Stomach smooth muscle (tissue), 2 donors: ENCODE results near the gene ZNF415.
A peak's percentile ranks its signal among the peaks of the same experiment; 100 is the strongest.
"Not testable (repeated sequence)": the region's sequence is repeated elsewhere in the genome, so short reads cannot be mapped to it uniquely, and the experiment has no call there.

ENCODE experiments used
- H3K27ac ChIP-seq: one replicate; pipeline ENCODE4 v1.7.0; 2013; ENCODE audit warnings: mild to moderate bottlenecking, low read length, inconsistent platforms
- H3K27me3 ChIP-seq, 2 donors: one replicate each; pipeline ENCODE4 v1.7.0; 2013; ENCODE audit warnings: low read length in 2 of 2; ENCODE audit not compliant: insufficient read depth in 2 of 2, control insufficient read depth in 1 of 2
- H3K36me3 ChIP-seq, 2 donors: one replicate each; pipeline ENCODE4 v1.7.0; 2013; ENCODE audit warnings: low read length in 2 of 2; ENCODE audit not compliant: control insufficient read depth in 2 of 2, insufficient read depth in 2 of 2
- H3K4me1 ChIP-seq: one replicate; pipeline ENCODE4 v1.7.0; 2013; ENCODE audit warnings: low read length; ENCODE audit not compliant: control insufficient read depth, insufficient read depth
- H3K4me3 ChIP-seq, 2 donors: one replicate each; pipeline ENCODE4 v1.7.0; 2013; ENCODE audit warnings: low read length in 2 of 2
- H3K9ac ChIP-seq, 2 donors: one replicate each; pipeline ENCODE4 v1.7.0; 2013; ENCODE audit warnings: low read length in 2 of 2, mild to moderate bottlenecking in 1 of 2
- H3K9me3 ChIP-seq, 2 donors: one replicate each; pipeline ENCODE4 v1.7.0; 2013; ENCODE audit warnings: low read length in 2 of 2; ENCODE audit not compliant: control insufficient read depth in 2 of 2
- donor health status: healthy.
- donor health status: Pancreatic carcinoma.

The ZNF415 gene

DNA sequence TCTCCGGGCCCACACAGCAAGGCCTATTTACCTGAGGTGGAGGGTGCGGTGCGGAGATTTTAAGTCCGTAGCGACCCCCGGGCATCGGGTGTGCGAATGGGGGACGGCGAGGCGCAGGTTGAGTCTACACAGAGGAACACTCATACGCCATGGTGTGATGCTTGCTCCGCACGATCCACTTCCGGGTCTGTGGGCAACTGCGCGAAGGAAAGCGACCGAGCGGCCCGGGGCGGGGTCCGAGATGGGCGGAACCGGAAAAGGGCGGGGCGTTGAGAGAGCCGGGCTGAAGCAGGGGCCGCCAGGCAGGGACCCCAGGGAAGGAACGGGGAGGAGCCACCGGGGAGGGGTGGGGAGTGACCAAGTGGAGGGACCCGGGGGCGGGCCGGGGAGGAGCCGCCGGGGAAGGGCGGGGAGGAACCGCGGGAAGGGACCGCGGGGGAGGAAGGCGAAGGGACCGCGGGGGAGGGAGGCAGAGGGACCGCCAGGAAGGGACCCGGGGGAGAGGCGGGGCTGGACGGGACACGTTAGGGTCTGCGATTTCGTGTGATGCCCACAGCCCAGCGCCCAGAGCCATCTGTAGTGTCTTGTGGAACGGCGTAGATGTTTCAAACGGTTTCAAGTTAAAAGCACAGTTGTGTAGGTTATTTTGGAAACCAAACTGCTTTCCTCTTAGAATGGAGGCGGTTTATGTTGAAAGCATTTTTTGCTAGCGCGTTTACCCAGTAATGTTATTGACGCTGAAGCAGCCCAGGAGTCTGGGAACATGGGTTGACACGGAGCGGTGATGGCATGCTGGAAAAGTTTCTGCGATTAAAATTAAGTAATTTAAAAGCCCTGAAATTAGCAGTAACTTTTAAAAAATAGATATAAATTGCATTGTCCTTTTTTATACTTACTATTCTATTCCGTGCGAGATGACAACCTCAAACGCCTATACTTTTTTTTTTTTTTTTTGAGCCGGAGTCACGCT lies 29.2 kb downstream of the ZNF415 start, which contains the start of gene ZNF160:
Gene ZNF160, minus strand, starts transcription at position 189 of the 970 bp plus-strand sequence. CDS start 17,146 bp downstream, outside the sequence.
- Histone ChIP-seq H3K4me3 (peak within 1 kb of the TSS; percentile 75 to 97), H3K27ac (peak within 1 kb of the TSS; percentile 81), H3K9me3 (no peaks in the 10 kb centered on the region), H3K9ac (peak within 1 kb of the TSS; percentile 87 to 88), H3K27me3 (no peaks in the 10 kb centered on the region), H3K4me1 (peaks cover 12% of the 10 kb centered on the region), H3K36me3 (peaks cover 3% of the 10 kb centered on the region in 2 donors)

DNA sequence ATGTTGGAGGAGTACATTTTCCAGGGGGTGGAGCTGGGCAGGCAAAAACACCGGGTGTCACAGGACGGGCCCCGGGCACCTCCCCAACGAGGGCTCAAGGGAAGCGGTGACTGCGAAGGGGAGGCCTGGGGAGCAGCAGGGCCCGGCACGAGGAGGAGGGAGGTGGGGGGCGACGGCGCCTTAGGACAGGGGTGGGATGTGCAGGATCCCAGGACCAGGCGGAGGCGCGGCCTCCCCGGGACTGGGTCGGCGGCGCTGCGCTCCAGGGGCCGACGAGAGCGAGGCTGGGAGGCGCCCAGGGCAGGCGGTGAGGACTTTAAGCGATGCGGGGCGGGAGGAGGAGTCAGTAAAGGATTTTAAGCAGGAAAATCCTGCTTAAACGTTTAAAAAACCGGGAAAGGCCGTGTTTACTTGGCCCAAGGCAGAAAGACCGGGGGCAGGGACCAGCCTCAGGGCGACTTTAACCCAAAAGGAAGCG lies 29.9 kb downstream of the ZNF415 start:
- Histone ChIP-seq H3K36me3 (peaks cover 0 to 7% of the 10 kb centered on the region in 2 donors), H3K9ac (peak overlapping the region; percentile 87 to 88), H3K4me1 (peaks cover 12% of the 10 kb centered on the region), H3K9me3 (no peaks in the 10 kb centered on the region), H3K27ac (peak overlapping the region; percentile 81), H3K4me3 (peak overlapping the region; percentile 75 to 97), H3K27me3 (no peaks in the 10 kb centered on the region)

GRCh38 chr19:53102206-53102755 lies 30.4 kb downstream of the ZNF415 start:
- no peaks in the 10 kb centered on the region for H3K9me3 ChIP-seq
- peaks cover 0 to 7% of the 10 kb centered on the region in 2 donors for H3K36me3 ChIP-seq
- H3K27me3 ChIP-seq: no peaks in the 10 kb centered on the region
- H3K27ac ChIP-seq: peak overlapping the region; percentile 81
- peaks cover 12% of the 10 kb centered on the region for H3K4me1 ChIP-seq
- H3K9ac ChIP-seq: peak overlapping the region; percentile 87 to 88
- H3K4me3 ChIP-seq: peak overlapping the region; percentile 75 to 97

GRCh38 chr19:53101518-53101917 lies 31.2 kb downstream of the ZNF415 start:
- no peak overlapping the region for H3K4me3 ChIP-seq
- peaks cover 12% of the 10 kb centered on the region for H3K4me1 ChIP-seq
- H3K27ac ChIP-seq: no peak overlapping the region
- peaks cover 0 to 7% of the 10 kb centered on the region in 2 donors for H3K36me3 ChIP-seq
- peak overlapping the region in 1 of 2 donors; percentile 28 for H3K9ac ChIP-seq
- H3K27me3 ChIP-seq: no peaks in the 10 kb centered on the region
- H3K9me3 ChIP-seq: no peaks in the 10 kb centered on the region

DNA sequence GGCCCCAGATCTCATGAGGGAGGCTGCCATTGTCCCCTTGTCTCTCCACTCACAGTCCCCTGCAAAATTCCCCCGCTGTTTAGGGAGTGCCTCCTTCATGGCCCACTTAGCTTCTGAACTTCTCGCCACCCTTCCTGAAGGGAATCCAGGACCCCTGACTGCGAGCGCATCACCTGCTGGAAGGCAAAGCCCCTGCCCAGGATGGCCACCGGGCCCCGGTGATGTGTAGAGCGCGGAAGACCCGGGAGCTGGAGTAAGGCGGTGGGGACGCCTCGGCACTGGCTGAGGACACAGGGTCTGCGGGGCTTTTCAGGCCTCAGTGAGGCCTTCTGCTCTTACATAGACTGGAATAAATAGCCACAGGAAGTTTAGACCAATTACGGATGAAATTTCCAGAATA lies 34.1 kb downstream of the ZNF415 start:
- H3K27me3 ChIP-seq, H3K27ac ChIP-seq, H3K9me3 ChIP-seq, H3K9ac ChIP-seq, H3K4me3 ChIP-seq: not testable (repeated sequence)
- Histone ChIP-seq H3K36me3 (peaks cover 0 to 10% of the 10 kb centered on the region in 2 donors), H3K4me1 (peaks cover 12% of the 10 kb centered on the region)

- not testable (repeated sequence) for H3K27ac ChIP-seq, H3K4me3 ChIP-seq, H3K9me3 ChIP-seq, H3K27me3 ChIP-seq, H3K4me1 ChIP-seq, H3K9ac ChIP-seq
- peaks cover 0 to 10% of the 10 kb centered on the region in 2 donors for H3K36me3 ChIP-seq
Observed at GRCh38 chr19:53096982-53097690, 35.6 kb downstream of the ZNF415 start.

GRCh38 chr19:53096579-53096978 lies 36.1 kb downstream of the ZNF415 start:
- H3K9ac ChIP-seq, H3K4me3 ChIP-seq, H3K27ac ChIP-seq, H3K27me3 ChIP-seq, H3K4me1 ChIP-seq, H3K9me3 ChIP-seq: not testable (repeated sequence)
- H3K36me3 ChIP-seq: peaks cover 2 to 10% of the 10 kb centered on the region in 2 donors

DNA sequence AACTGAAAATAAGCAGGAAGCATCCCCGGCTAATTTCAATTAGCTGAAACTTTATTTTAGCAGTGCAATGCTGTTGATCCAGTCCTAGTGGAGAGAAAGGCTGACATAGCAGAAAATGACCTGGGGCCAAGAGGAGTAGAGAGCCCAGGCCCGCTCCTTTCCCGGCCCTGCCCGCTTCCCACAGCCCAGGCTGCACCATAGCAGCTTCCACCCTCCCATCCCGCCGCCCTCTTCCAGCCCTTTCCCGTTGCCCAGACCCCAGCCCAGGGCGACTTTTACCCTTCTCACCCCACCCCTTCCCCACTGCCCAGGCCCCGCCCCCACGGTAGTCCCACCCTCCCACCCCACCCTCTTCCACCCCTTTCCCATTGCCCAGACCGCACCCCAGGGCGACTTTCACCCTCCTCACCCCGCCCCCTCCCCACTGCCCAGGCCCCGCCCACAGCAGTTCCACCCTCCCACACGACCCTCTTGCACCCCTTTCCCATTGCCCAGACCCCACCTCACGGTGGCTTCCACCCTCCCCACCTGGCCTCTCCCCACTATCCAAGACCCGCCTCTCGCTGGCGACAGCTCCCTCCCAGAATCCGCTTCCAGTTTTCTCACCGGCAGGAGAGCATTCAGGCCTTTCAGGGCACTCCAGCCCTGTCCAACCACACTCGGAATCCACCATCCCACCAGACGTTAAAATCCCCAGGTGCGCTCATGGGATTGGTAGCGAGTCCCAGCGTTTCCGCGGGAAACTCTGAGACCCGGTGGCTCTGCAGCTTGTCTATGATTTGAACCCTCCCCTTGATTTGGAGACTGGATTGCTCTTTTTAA lies 37.7 kb downstream of the ZNF415 start:
- Histone ChIP-seq H3K4me1 (no peaks in the 10 kb centered on the region), H3K4me3 (no peak overlapping the region), H3K27me3 (no peaks in the 10 kb centered on the region), H3K9ac (no peak overlapping the region), H3K9me3 (no peaks in the 10 kb centered on the region), H3K36me3 (peaks cover 17 to 19% of the 10 kb centered on the region in 2 donors), H3K27ac (no peak overlapping the region)

DNA sequence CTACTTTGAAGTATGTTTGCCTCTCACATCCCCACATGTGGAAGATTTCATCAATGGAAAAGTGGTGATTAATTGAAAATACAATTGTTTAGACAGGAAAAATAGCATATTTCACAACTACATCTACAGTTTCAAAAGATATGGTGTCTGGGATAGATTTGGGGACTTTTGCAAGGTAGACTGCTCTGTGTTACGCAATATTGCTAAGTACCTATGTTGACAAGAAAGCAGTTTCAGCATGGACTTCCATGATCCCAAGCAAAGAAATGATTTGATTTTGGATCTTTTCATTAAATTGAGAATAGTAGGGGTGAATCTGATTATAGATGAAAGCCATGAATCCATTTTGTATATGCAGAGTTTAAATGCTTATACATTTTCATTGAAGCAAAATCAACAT lies 40.0 kb downstream of the ZNF415 start:
- Histone ChIP-seq H3K27me3 (no peaks in the 10 kb centered on the region), H3K9me3 (no peaks in the 10 kb centered on the region), H3K27ac (no peak overlapping the region), H3K36me3 (peaks cover 24 to 25% of the 10 kb centered on the region in 2 donors), H3K4me3 (no peak overlapping the region), H3K9ac (no peak overlapping the region), H3K4me1 (no peaks in the 10 kb centered on the region)
